SK-N-SH treated with all-trans-retinoic acid at 6 μM for 48 hours (cell line): ENCODE measurements around the gene SPATA25.

Experiments used
- ARNTL ChIP-seq: fragments of 450-650 bp; formaldehyde crosslinking; IDR thresholded peaks from 2 replicates; pipeline ENCODE4 v1.5.0; 2020; ENCODE audit warnings: low read depth, mild to moderate bottlenecking, moderate library complexity, borderline replicate concordance
- ZNF565 ChIP-seq: fragments of 450-650 bp; formaldehyde crosslinking; conservative IDR thresholded peaks from 2 replicates; pipeline ENCODE4 v1.5.0; 2020; ENCODE audit warnings: low read depth, mild to moderate bottlenecking, moderate library complexity
- TF ChIP-seq, protein P1 (sequence below): fragments of 250-450 bp; sonication (Bioruptor Pico); IDR thresholded peaks from 2 replicates; pipeline ENCODE4 v1.8.0; 2020; ENCODE audit warnings: mild to moderate bottlenecking, moderate library complexity, borderline replicate concordance

DNA sequence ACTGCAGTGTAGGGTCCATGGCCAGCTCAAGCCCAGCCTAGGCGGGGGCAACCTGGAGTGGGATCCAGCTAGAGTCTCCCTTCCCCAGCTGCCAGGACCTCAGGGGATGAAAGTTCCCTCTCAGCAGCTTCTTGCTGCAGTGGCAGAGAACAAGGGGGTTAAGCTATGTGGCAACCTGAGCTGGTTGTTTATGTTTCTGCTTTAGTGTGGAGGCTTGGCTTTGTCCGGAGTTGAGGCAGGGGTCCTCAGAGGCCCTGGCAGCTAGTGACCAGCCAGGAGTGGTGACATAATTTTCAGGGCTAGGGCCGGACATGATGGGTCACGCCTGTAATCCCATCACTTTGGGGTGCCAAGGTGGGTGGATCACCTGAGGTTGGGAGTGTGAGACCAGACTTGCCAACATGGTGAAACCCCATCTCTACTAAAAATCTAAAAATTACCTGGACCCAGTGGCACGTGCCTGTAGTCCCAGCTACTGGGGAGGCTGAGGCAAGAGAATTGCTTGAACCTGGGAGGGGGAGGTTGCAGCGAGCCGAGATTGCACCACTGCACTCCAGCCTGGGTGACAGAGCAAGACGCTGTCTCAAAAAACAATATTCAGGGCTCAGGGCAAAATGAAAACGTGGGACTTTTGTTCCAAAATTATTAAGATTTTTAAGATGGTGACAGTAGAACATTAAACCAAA is 38.5 kb upstream of the SPATA25 start:
- TF ChIP-seq, protein P1, sequence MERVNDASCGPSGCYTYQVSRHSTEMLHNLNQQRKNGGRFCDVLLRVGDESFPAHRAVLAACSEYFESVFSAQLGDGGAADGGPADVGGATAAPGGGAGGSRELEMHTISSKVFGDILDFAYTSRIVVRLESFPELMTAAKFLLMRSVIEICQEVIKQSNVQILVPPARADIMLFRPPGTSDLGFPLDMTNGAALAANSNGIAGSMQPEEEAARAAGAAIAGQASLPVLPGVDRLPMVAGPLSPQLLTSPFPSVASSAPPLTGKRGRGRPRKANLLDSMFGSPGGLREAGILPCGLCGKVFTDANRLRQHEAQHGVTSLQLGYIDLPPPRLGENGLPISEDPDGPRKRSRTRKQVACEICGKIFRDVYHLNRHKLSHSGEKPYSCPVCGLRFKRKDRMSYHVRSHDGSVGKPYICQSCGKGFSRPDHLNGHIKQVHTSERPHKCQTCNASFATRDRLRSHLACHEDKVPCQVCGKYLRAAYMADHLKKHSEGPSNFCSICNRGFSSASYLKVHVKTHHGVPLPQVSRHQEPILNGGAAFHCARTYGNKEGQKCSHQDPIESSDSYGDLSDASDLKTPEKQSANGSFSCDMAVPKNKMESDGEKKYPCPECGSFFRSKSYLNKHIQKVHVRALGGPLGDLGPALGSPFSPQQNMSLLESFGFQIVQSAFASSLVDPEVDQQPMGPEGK, result no peak
- TF ChIP-seq ARNTL (no peak), ZNF565 (CRISPR knock-in tag) (no peak)
